ENCODE measurements around the gene ERC1.
"Not testable (repeated sequence)": the region's sequence is repeated elsewhere in the genome, so short reads cannot be mapped to it uniquely, and the experiment has no call there.

ERC1 gene

DNA sequence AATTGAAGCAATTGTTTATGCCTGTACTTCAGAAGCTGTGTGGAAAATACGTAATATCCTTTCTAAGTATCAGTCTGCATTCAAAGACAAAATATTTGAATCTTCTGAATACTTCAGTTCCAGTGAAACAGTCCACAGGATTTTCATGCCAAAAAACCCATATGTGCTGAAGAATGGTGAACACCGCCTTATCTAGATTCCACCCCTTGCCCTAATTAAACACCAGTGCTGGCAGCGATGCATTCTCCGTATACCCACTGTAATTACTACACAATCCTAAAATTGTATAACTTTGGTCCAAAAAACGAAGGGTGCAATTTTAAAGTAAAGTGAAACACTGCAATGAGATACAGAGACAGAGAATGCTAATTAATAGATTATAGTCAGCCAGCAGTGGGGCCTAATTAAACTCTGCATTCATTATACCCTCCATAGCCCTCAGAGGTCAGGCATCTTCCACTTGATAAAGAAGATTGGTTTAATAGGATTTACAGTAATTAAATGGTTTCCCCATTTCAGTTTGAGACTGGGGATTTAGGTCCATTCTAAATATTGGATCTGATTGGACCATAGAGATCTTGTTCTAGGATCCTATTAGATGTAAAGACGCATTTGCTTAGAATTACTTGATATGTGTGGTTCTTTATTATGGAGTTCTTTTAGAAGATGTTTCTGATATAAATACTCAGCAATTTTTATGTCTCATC lies 43.9 kb downstream of the ERC1 start:
- no peak for DNase-seq

GRCh38 chr12:1041478-1041877 lies 50.5 kb downstream of the ERC1 start:
- DNase-seq, result no peak

GRCh38 chr12:1044199-1044598 lies 53.2 kb downstream of the ERC1 start:
- DNase-seq, result no peak

- no peak for DNase-seq
Measured at GRCh38 chr12:1044696-1045095, 53.7 kb downstream of the ERC1 start.

GRCh38 chr12:1046727-1047126 lies 55.7 kb downstream of the ERC1 start:
- no peak for DNase-seq

GRCh38 chr12:1047898-1048660 lies 57.1 kb downstream of the ERC1 start:
- DNase-seq, result no peak

DNA sequence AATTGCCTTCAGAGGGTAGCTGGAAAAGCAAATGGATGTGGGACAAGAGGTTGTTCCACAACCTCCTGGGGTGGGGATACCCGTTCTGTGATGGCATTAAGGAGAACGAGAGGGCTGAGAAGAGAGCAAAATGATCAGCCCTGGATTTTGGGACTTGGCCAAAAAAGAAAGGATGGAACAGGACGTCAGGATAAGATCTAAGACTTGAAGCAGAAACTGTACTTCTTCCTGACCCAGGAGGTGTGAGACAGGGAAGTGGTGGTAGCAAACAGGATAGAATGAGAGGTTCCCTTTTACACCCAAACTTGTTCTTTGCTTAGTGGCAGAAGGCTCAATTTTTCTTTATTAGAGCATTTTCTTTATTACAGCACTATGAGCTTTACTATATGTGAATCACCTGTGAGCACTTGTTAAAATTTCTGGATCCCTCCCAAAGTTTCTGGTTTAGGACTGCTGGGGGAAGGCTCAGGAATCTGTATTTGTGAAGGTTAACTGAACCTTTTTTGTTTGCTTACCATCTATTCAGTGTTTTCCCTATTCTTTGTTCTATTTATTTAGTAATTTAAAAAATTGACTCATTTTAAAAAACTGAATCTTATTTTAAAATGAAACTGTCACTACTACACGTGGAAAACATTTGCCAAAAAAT lies 59.2 kb downstream of the ERC1 start:
- no peak for DNase-seq

DNA sequence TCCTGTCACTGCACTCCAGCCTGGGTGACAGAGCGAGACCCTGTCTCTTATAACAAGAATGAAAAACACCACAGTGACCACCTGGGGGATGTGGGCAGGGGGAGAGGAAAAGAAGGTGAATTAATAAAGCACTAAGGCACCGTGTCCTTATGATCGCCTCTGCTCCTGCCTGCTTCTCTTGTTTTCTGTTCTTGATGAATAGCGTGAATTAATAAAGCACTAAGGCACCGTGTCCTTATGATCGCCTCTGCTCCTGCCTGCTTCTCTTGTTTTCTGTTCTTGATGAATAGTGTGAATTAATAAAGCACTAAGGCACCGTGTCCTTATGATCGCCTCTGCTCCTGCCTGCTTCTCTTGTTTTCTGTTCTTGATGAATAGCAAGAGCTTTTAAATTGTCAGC lies 60.6 kb downstream of the ERC1 start:
- DNase-seq, result not testable (repeated sequence)

DNA sequence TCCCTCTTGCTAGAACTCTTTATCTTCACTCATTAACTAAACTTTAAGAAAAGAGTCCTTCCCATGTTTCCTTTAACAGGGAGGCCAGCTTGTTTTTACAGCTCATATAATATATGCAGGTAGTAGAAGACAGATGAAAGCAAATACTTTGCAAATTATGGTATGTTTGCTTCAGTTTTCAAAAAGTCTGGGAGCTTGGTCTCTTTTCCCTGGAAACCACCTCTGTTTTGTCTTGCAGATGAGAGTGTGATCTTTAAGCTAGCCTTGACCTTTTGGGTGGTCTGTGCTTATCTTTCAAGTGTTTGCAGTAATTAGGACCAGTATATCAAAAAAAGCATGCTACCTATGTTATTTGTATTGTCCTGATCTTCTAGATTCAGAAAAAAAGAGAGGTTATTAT lies 62.7 kb downstream of the ERC1 start:
- DNase-seq, result no peak

- no peak for DNase-seq
Measured at GRCh38 chr12:1054117-1054870, 63.3 kb downstream of the ERC1 start.

- no peak for DNase-seq
Measured at GRCh38 chr12:1056390-1056789, 65.4 kb downstream of the ERC1 start.

GRCh38 chr12:1058423-1058822 lies 67.4 kb downstream of the ERC1 start:
- no peak for DNase-seq

DNA sequence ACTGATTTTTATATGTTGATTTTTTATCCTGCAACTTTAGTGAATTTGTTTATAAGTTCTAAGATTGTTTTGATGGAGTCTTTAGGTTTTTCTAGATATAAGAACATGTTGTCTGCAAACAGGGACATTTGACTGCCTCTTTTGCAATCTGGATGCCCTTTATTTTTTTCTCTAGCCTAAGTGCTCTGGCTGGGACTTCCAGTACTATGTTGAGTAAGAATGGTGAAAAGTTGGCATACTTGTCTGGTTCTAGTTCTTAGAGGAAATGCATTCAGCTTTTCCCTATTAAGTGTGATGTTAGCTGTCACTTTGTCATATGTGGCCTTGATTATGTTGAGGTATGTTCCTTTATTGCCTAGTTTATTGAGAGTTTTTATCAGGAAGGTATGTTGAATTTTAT lies 68.1 kb downstream of the ERC1 start:
- DNase-seq, result no peak

DNA sequence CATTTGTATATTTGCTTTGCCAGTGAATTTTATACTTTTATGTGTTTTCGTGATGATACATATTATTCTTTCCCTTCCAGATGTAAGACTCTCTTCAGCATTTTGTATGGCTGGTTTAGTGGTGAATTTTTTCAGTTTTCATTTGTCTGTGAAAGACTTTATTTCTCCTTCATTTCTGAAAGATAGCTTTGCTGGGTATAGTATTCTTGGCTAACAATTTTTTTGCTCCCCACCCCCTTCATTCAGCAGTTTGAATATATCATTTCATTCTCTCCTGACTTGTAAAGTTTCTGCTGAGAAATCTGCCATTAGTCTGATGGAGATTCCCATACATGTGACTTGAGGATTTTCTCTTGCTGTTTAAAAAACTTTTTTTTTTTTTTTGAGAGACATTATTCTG lies 72.8 kb downstream of the ERC1 start:
- DNase-seq, result no peak

- no peak for DNase-seq
Measured at GRCh38 chr12:1064317-1064716, 73.3 kb downstream of the ERC1 start.

DNA sequence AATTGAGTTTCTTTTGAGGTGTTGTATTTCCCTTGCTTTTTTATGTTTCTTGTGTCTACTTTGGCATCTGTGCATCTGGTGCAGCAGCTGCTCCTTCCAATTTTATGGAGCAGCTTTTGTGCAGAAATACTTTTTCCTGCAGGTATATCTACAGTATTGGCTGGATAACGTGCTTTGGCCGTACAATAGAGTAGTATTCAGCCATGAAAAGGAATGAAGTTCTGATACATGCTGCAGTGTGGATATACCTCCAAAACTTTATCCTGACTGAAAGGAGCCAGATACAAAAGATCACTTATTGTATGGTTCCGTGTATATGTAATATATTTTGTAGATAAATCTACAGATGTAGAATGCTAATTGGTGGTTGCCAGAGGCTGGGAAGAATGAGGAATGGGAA lies 74.6 kb downstream of the ERC1 start:
- DNase-seq, result no peak

DNA sequence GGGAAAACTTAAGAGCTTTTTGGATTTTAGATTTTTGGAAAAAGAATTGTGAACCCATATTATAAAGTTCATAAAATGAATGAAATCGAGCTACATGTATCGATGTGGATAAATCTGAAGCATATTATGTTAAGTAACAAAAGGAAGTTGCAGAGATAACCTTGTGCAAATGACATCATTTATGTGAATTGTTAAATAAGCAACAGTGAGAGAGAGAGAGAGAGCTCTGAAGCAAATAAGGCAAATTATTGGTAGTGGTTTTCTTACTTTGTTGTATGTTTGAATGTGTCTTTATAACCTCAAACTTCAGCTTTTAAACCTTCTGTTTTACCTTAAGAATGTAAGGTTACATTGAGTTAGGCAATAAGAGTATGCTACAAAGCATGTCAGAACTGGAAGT lies 78.8 kb downstream of the ERC1 start:
- DNase-seq, result no peak

GRCh38 chr12:1071182-1071581 lies 80.2 kb downstream of the ERC1 start:
- DNase-seq, result no peak

DNA sequence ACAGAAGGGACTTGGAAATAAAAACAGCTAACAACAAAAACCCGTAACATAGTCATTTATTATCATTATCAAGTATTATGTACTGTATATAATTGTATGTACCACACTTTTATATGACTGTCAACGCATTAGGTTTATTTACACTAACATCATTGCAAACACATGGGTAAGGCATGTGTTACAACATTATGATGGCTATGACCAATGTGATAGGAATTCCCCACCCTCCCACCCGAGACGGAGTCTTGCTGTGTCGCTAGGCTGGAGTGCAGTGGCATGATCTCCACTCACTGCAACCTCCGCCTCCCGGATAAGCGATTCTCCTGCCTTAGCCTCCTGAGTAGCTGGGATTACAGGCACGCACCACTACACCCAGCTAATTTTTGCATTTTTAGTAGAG lies 82.6 kb downstream of the ERC1 start:
- DNase-seq, result no peak

- no peak for DNase-seq
Measured at GRCh38 chr12:1077036-1077803, 86.2 kb downstream of the ERC1 start.

DNA sequence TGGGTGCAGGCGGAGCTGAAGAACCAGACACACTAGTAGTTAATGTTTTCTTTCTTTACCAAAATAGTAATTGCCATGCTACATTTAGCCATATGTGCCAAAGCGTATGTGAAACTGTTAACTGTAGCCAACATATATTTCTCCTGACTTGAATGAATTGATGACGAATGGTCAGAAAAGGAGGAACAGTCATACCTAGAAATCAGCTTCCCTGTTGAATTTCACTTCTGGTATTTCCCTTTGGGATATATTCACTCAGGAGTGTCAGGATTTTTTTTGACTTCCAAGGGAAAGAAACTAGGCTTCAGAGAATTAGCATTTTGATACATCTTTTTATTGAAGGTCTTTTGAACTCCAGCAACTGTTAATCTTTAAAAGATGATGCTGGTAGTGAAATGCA lies 87.0 kb downstream of the ERC1 start:
- no peak for DNase-seq

GRCh38 chr12:1080520-1081223 lies 89.6 kb downstream of the ERC1 start:
- no peak for DNase-seq

Measured in right forelimb (tissue), 1 donor.